Coronary artery (tissue), 2 donors: Measurements from ENCODE around the gene NAP1L3.

Experiments used
- DNase-seq: peaks from one replicate; pipeline ENCODE4 v3.0.0-alpha.2; 2017; ENCODE audit warnings: low spot score
- H3K27ac ChIP-seq, 2 donors: fragments of 200-600 bp; sonication (generic); one replicate each; pipeline ENCODE4 v1.5.1; 2016 to 2019
- H3K4me3 ChIP-seq: fragments of 200-600 bp; sonication (generic); 2 replicates; pipeline ENCODE4 v1.5.1; 2016; ENCODE audit warnings: mild to moderate bottlenecking, moderate library complexity
- TF ChIP-seq, protein P1 (sequence below): fragments of 200-600 bp; sonication (generic); IDR thresholded peaks from one replicate; pipeline ENCODE4 v1.5.1; 2019; ENCODE audit warnings: antibody characterized with exemption

The NAP1L3 gene

GRCh38 chrX:93649381-93649780, 24.0 kb downstream of the NAP1L3 start:
- DNase-seq: no peak
- TF ChIP-seq, protein P1, sequence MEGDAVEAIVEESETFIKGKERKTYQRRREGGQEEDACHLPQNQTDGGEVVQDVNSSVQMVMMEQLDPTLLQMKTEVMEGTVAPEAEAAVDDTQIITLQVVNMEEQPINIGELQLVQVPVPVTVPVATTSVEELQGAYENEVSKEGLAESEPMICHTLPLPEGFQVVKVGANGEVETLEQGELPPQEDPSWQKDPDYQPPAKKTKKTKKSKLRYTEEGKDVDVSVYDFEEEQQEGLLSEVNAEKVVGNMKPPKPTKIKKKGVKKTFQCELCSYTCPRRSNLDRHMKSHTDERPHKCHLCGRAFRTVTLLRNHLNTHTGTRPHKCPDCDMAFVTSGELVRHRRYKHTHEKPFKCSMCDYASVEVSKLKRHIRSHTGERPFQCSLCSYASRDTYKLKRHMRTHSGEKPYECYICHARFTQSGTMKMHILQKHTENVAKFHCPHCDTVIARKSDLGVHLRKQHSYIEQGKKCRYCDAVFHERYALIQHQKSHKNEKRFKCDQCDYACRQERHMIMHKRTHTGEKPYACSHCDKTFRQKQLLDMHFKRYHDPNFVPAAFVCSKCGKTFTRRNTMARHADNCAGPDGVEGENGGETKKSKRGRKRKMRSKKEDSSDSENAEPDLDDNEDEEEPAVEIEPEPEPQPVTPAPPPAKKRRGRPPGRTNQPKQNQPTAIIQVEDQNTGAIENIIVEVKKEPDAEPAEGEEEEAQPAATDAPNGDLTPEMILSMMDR: no peak
- Histone ChIP-seq H3K4me3 (no peak overlapping the region), H3K27ac (no peak overlapping the region)

DNA sequence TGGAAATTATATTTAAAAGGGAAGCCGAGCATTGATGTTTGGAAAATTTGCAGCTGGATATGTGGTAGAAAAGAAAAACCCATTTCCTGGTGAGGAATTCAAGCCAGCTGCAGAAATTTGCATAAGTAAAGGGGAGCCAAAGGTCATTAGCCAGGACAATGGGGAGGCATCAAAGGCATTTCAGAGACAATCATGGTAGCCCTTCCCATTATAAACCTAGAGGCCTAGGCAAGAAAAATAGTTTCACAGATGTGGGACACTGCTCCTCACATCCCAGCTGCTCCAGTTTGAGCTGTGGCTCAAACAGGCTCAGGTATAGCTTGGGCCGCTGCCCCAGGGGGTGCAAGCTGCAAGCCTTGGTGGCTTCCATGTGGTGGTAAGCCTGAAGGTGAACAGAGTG, 35.8 kb downstream of the NAP1L3 start:
- Histone ChIP-seq H3K27ac (no peak overlapping the region), H3K4me3 (no peak overlapping the region)
- TF ChIP-seq, protein P1: no peak
- no peak for DNase-seq
